Dendritic cell treated with granulocyte-macrophage colony-stimulating factor and Interleukin-4, amounts not matched to agents 40 ng/mL and 50 ng/mL, for 4 days (primary cell): ENCODE data around the gene SHOC2.
A peak's percentile ranks its signal among the peaks of the same experiment; 100 is the strongest.

ENCODE experiments used
- H3K27ac Mint-ChIP-seq: one replicate; pipeline ENCODE4 v1.8.0; 2022; ENCODE audit warnings: mild to moderate bottlenecking, mixed read lengths
- H3K27me3 Mint-ChIP-seq: one replicate; pipeline ENCODE4 v1.8.0; 2022; ENCODE audit warnings: mild to moderate bottlenecking, mixed read lengths
- H3K36me3 Mint-ChIP-seq: one replicate; pipeline ENCODE4 v1.8.0; 2022; ENCODE audit warnings: low read depth, mixed read lengths
- H3K4me1 Mint-ChIP-seq: one replicate; pipeline ENCODE4 v1.8.0; 2022; ENCODE audit warnings: low read depth, mixed read lengths
- H3K4me3 Mint-ChIP-seq: one replicate; pipeline ENCODE4 v1.8.0; 2022; ENCODE audit warnings: mild to moderate bottlenecking, moderate library complexity, mixed read lengths
- H3K9me3 Mint-ChIP-seq: one replicate; pipeline ENCODE4 v1.8.0; 2022; ENCODE audit warnings: mixed read lengths
- intact Hi-C: fragments of 100-400 bp; cut with micrococcal nuclease; formaldehyde crosslinking; loops from one replicate; pipeline ENCODE4 v1.15.0; 2022

The SHOC2 gene

GRCh38 chr10:110993024-110993693 lies 73.8 kb downstream of the SHOC2 start:
- intact Hi-C loops, result no loop called here
- Mint-ChIP-seq H3K4me3 (no peak overlapping the region), H3K4me1 (peaks cover 11% of the 10 kb centered on the region)

GRCh38 chr10:110994406-110995086 lies 75.1 kb downstream of the SHOC2 start:
- Mint-ChIP-seq H3K36me3 (peaks cover 34% of the 10 kb centered on the region), H3K27ac (no peak overlapping the region)

More at GRCh38 chr10:110993024-110993693, 73.8 kb downstream of the SHOC2 start:
- no peak overlapping the region for H3K27ac Mint-ChIP-seq
- no peaks in the 10 kb centered on the region for H3K27me3 Mint-ChIP-seq
- peaks cover 38% of the 10 kb centered on the region for H3K36me3 Mint-ChIP-seq
- no peaks in the 10 kb centered on the region for H3K9me3 Mint-ChIP-seq

GRCh38 chr10:110995301-110995700 lies 75.9 kb downstream of the SHOC2 start:
- peaks cover 11% of the 10 kb centered on the region for H3K4me1 Mint-ChIP-seq
- H3K27me3 Mint-ChIP-seq, result no peaks in the 10 kb centered on the region
- intact Hi-C loops, result no loop called here
- no peak overlapping the region for H3K4me3 Mint-ChIP-seq
- peaks cover 31% of the 10 kb centered on the region for H3K36me3 Mint-ChIP-seq
- H3K27ac Mint-ChIP-seq, result no peak overlapping the region
- no peaks in the 10 kb centered on the region for H3K9me3 Mint-ChIP-seq

More at GRCh38 chr10:110994406-110995086, 75.1 kb downstream of the SHOC2 start:
- no peak overlapping the region for H3K4me3 Mint-ChIP-seq
- peaks cover 11% of the 10 kb centered on the region for H3K4me1 Mint-ChIP-seq
- intact Hi-C loops, result no loop called here
- H3K27me3 Mint-ChIP-seq, result no peaks in the 10 kb centered on the region
- no peaks in the 10 kb centered on the region for H3K9me3 Mint-ChIP-seq

GRCh38 chr10:110996256-110996655 lies 76.9 kb downstream of the SHOC2 start:
- no peak overlapping the region for H3K27ac Mint-ChIP-seq
- intact Hi-C loops, result no loop called here
- peaks cover 31% of the 10 kb centered on the region for H3K36me3 Mint-ChIP-seq
- H3K27me3 Mint-ChIP-seq, result no peaks in the 10 kb centered on the region
- no peaks in the 10 kb centered on the region for H3K9me3 Mint-ChIP-seq
- H3K4me3 Mint-ChIP-seq, result no peak overlapping the region
- H3K4me1 Mint-ChIP-seq, result peaks cover 7% of the 10 kb centered on the region

- intact Hi-C loops, result no loop called here
- no peaks in the 10 kb centered on the region for H3K9me3 Mint-ChIP-seq
- H3K4me1 Mint-ChIP-seq, result no peaks in the 10 kb centered on the region
- no peak overlapping the region for H3K27ac Mint-ChIP-seq
- no peak overlapping the region for H3K4me3 Mint-ChIP-seq
- H3K27me3 Mint-ChIP-seq, result no peaks in the 10 kb centered on the region
- H3K36me3 Mint-ChIP-seq, result peaks cover 41% of the 10 kb centered on the region
Measured at GRCh38 chr10:111004016-111004415, 84.6 kb downstream of the SHOC2 start.

- intact Hi-C loops, result no loop called here
- peaks cover 42% of the 10 kb centered on the region for H3K36me3 Mint-ChIP-seq
- no peak overlapping the region for H3K27ac Mint-ChIP-seq
- no peaks in the 10 kb centered on the region for H3K27me3 Mint-ChIP-seq
- H3K9me3 Mint-ChIP-seq, result no peaks in the 10 kb centered on the region
- H3K4me3 Mint-ChIP-seq, result no peak overlapping the region
- H3K4me1 Mint-ChIP-seq, result no peaks in the 10 kb centered on the region
Measured at GRCh38 chr10:111007486-111007885, 88.1 kb downstream of the SHOC2 start.

GRCh38 chr10:111015181-111015580 lies 95.8 kb downstream of the SHOC2 start:
- Mint-ChIP-seq H3K36me3 (peaks cover 47% of the 10 kb centered on the region), H3K27ac (no peak overlapping the region), H3K9me3 (no peaks in the 10 kb centered on the region), H3K4me1 (peaks cover 26% of the 10 kb centered on the region), H3K27me3 (no peaks in the 10 kb centered on the region), H3K4me3 (no peak overlapping the region)
- intact Hi-C loops, result loop anchor here (10.0 kb wide), 1 partner anchor 90 kb away; no protein-coding TSS in a partner anchor

- Mint-ChIP-seq H3K27me3 (no peaks in the 10 kb centered on the region), H3K4me1 (peaks cover 26% of the 10 kb centered on the region), H3K4me3 (no peak overlapping the region), H3K9me3 (peaks cover 2% of the 10 kb centered on the region), H3K36me3 (peaks cover 56% of the 10 kb centered on the region), H3K27ac (peak overlapping the region; percentile 12)
- intact Hi-C loops, result loop anchor here (10.0 kb wide), 1 partner anchor 92 kb away; no protein-coding TSS in a partner anchor
Measured at GRCh38 chr10:111017098-111017497, 97.7 kb downstream of the SHOC2 start.

- Mint-ChIP-seq H3K27ac (peak overlapping the region; percentile 12), H3K4me3 (no peak overlapping the region), H3K4me1 (peaks cover 26% of the 10 kb centered on the region), H3K36me3 (peaks cover 61% of the 10 kb centered on the region), H3K27me3 (no peaks in the 10 kb centered on the region), H3K9me3 (peaks cover 11% of the 10 kb centered on the region)
- intact Hi-C loops, result loop anchor here (10.0 kb wide), 1 partner anchor 93 kb away; no protein-coding TSS in a partner anchor
Measured at GRCh38 chr10:111018021-111018420, 98.6 kb downstream of the SHOC2 start.

GRCh38 chr10:111023060-111023459 lies 103.7 kb downstream of the SHOC2 start:
- Mint-ChIP-seq H3K4me3 (no peak overlapping the region), H3K27me3 (no peaks in the 10 kb centered on the region), H3K36me3 (peaks cover 55% of the 10 kb centered on the region), H3K27ac (no peak overlapping the region), H3K4me1 (peaks cover 6% of the 10 kb centered on the region), H3K9me3 (peaks cover 38% of the 10 kb centered on the region)
- intact Hi-C loops, result no loop called here

GRCh38 chr10:111030042-111030750 lies 110.8 kb downstream of the SHOC2 start:
- peaks cover 61% of the 10 kb centered on the region for H3K36me3 Mint-ChIP-seq
- H3K27me3 Mint-ChIP-seq, result no peaks in the 10 kb centered on the region

GRCh38 chr10:111034598-111035310 lies 115.3 kb downstream of the SHOC2 start:
- Mint-ChIP-seq H3K4me1 (peaks cover 8% of the 10 kb centered on the region), H3K27me3 (no peaks in the 10 kb centered on the region), H3K27ac (no peak overlapping the region), H3K4me3 (no peak overlapping the region), H3K9me3 (peaks cover 63% of the 10 kb centered on the region), H3K36me3 (peaks cover 47% of the 10 kb centered on the region)
- intact Hi-C loops, result no loop called here

More at GRCh38 chr10:111030042-111030750, 110.8 kb downstream of the SHOC2 start:
- intact Hi-C loops, result no loop called here
- H3K4me1 Mint-ChIP-seq, result peaks cover 8% of the 10 kb centered on the region
- H3K4me3 Mint-ChIP-seq, result no peak overlapping the region
- no peak overlapping the region for H3K27ac Mint-ChIP-seq
- peaks cover 68% of the 10 kb centered on the region for H3K9me3 Mint-ChIP-seq

- Mint-ChIP-seq H3K9me3 (peaks cover 64% of the 10 kb centered on the region), H3K27ac (no peak overlapping the region), H3K27me3 (no peaks in the 10 kb centered on the region), H3K4me3 (no peak overlapping the region), H3K4me1 (peaks cover under 1% of the 10 kb centered on the region), H3K36me3 (peaks cover 41% of the 10 kb centered on the region)
- intact Hi-C loops, result no loop called here
Measured at GRCh38 chr10:111035542-111035941, 116.1 kb downstream of the SHOC2 start.
